Liver (tissue), 3 donors: Measurements from ENCODE around the gene SKIC2.
A peak's percentile ranks its signal among the peaks of the same experiment; 100 is the strongest.

ENCODE experiments used
- CTCF ChIP-seq: fragments of 150-350 bp; IDR thresholded peaks from 2 replicates; pipeline ENCODE4 v1.5.1; 2017; ENCODE audit warnings: improper control_type of control experiment, low read depth, low read length; ENCODE audit not compliant: missing input control
- EGR1 ChIP-seq, 2 donors: IDR thresholded peaks; 2 replicates each; pipeline ENCODE4 v1.6.1; 2016 to 2018; ENCODE audit warnings: antibody characterized with exemption in 2 of 2, low read depth in 2 of 2
- GABPA ChIP-seq, 2 donors: IDR thresholded peaks in 1 of 2; conservative IDR thresholded peaks in 1 of 2; 2 replicates each; pipeline ENCODE4 v1.6.1; 2016; ENCODE audit warnings: antibody characterized with exemption in 2 of 2, mild to moderate bottlenecking in 1 of 2, moderate library complexity in 1 of 2
- SP1 ChIP-seq: IDR thresholded peaks from 2 replicates; pipeline ENCODE4 v1.6.1; 2018; ENCODE audit warnings: antibody characterized with exemption, mild to moderate bottlenecking
- TF ChIP-seq, protein P1 (sequence below): IDR thresholded peaks from 2 replicates; pipeline ENCODE4 v1.6.1; 2016; ENCODE audit warnings: antibody characterized with exemption
- TF ChIP-seq, protein P2 (sequence below): IDR thresholded peaks from 2 replicates; pipeline ENCODE4 v1.6.1; 2016; ENCODE audit warnings: antibody characterized with exemption
- donor health status: healthy.
- donor health status: healthy.

GRCh38 chr6:31945507-31946369 is 13.2 kb upstream of the SKIC2 start, which contains the start of gene CFB:
- no peak for TF ChIP-seq CTCF
- TF ChIP-seq, protein P1, sequence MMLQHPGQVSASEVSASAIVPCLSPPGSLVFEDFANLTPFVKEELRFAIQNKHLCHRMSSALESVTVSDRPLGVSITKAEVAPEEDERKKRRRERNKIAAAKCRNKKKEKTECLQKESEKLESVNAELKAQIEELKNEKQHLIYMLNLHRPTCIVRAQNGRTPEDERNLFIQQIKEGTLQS, result peak; percentile 82
- TF ChIP-seq, protein P2, sequence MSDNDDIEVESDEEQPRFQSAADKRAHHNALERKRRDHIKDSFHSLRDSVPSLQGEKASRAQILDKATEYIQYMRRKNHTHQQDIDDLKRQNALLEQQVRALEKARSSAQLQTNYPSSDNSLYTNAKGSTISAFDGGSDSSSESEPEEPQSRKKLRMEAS, result peak; percentile 94
- peak; percentile 34 to 82 for TF ChIP-seq GABPA (IDR thresholded peaks at IDR 0.05 in 1 of 2, conservative IDR thresholded peaks at IDR 0.05 in 1 of 2)
- peak; percentile 100 for TF ChIP-seq SP1
- peak; percentile 79 to 87 for TF ChIP-seq EGR1 (IDR thresholded peaks at IDR 0.05; ENCODE audit: low read depth in 2 of 2)
